ENCODE measurements around the gene CD164L2.

The CD164L2 gene

GRCh38 chr1:27343639-27344025 lies 39.5 kb downstream of the CD164L2 start:
- Histone ChIP-seq H2BK15ac (ENCODE audit: low read depth, poor library complexity, severe bottlenecking) (no peak overlapping the region), H3K4me1 (ENCODE audit: control insufficient read depth, insufficient read depth, low read depth, low read length) (peaks cover 37% of the 10 kb centered on the region), H3K18ac (ENCODE audit: low read depth in 1 of 2, low read length in 2 of 2) (no peak overlapping the region), H3K27me3 (ENCODE audit: control insufficient read depth in 1 of 2, insufficient read depth in 1 of 2, low read length in 2 of 2) (peaks cover 0 to 7% of the 10 kb centered on the region in 2 experiments), H2BK5ac (ENCODE audit: low read depth, low read length, poor library complexity, severe bottlenecking) (no peak overlapping the region), H2BK120ac (ENCODE audit: low read depth, low read length) (no peak overlapping the region), H3K9ac (ENCODE audit: low read length) (no peak overlapping the region), H2AFZ (ENCODE audit: low read depth, low read length) (no peak overlapping the region), H3K23ac (ENCODE audit: low read length in 2 of 2) (no peak overlapping the region), H3K4me3 (ENCODE audit: insufficient read depth in 1 of 2, low read depth in 1 of 2, low read length in 2 of 2) (no peak overlapping the region), H3K9me3 (ENCODE audit: control insufficient read depth, low read length) (no peaks in the 10 kb centered on the region), H4K91ac (ENCODE audit: low read length) (no peak overlapping the region), H2AK5ac (ENCODE audit: low read length, severe bottlenecking) (no peak overlapping the region), H3K79me1 (replicated peaks; ENCODE audit: low read length, poor library complexity, severe bottlenecking) (no peaks in the 10 kb centered on the region), H3K36me3 (ENCODE audit: control insufficient read depth in 1 of 2, insufficient read depth in 2 of 2, low read depth in 1 of 2, low read length in 2 of 2) (peaks cover 0 to 8% of the 10 kb centered on the region in 2 experiments), H2BK12ac (ENCODE audit: low read length in 2 of 2) (no peak overlapping the region), H3K14ac (ENCODE audit: low read length in 2 of 2) (no peak overlapping the region), H3K27ac (ENCODE audit: low read length, poor library complexity, severe bottlenecking) (no peak overlapping the region), H4K8ac (ENCODE audit: low read length) (peak overlapping the region; percentile 48), H3K4ac (ENCODE audit: low read depth in 1 of 2, low read length in 2 of 2) (no peak overlapping the region), H3K4me2 (ENCODE audit: low read length, poor library complexity, severe bottlenecking) (no peak overlapping the region)
- no peak for DNase-seq
- WGBS = 96% methylated on average over 5 of the region's 5 CpGs

DNA sequence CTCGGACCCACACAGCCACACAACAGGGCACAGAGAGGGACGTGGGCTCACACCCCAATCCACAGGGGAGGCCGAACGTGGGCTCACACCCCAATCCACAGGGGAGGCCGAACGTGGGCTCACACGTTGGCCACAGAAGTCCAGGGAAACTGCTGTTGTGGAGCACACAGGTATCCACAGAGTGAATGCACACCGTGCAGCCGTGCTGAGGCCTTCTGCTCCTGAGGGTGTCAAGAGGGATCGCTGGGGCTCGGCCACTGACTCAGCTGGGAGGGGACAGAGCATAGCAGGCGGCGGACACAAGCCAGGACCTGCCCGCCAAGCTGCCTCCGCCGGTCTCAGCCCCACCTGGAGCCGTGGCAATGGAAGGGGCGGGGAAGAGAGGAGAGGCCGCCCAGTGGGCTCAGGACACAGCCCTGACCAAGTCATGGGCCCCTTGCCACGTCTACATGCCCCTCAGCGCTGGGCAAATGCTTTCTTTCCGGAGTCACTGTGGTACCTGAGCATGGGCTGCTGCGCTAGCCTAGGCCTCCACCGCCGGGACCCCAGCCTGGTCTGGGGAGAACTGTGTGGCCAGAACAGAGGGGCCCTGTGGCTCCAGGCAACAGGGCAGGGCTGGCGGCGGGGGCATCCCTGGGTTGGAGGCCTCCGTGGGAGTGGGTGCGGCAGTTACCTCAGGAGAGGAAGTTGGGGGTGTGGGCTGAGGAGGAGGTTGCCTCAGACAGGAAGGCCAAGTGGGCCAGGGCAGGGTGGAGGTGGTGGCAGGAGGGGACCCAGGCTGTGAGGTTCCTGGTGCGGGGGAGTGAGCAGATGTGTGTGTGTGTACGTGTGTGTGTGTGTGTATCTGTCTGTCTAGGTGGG lies 40.1 kb downstream of the CD164L2 start:
- H3K4me1 ChIP-seq (ENCODE audit: control insufficient read depth, insufficient read depth, low read depth, low read length) = peaks cover 37% of the 10 kb centered on the region
- H2BK12ac ChIP-seq (ENCODE audit: low read length in 2 of 2) = peak overlapping the region; percentile 9 to 72
- WGBS = 81% methylated on average over 29 of the region's 31 CpGs
- H3K18ac ChIP-seq (ENCODE audit: low read depth in 1 of 2, low read length in 2 of 2) = peak overlapping the region in 1 of 2 experiments; percentile 1
- H3K9ac ChIP-seq (ENCODE audit: low read length) = no peak overlapping the region
- H2BK120ac ChIP-seq (ENCODE audit: low read depth, low read length) = no peak overlapping the region
- H3K14ac ChIP-seq (ENCODE audit: low read length in 2 of 2) = no peak overlapping the region
- no peak overlapping the region for H3K23ac ChIP-seq (ENCODE audit: low read length in 2 of 2)
- H2AK5ac ChIP-seq (ENCODE audit: low read length, severe bottlenecking) = peak overlapping the region; percentile 45
- no peak overlapping the region for H3K4ac ChIP-seq (ENCODE audit: low read depth in 1 of 2, low read length in 2 of 2)
- H3K27ac ChIP-seq (ENCODE audit: low read length, poor library complexity, severe bottlenecking) = no peak overlapping the region
- H3K36me3 ChIP-seq (ENCODE audit: control insufficient read depth in 1 of 2, insufficient read depth in 2 of 2, low read depth in 1 of 2, low read length in 2 of 2) = peaks cover 0 to 11% of the 10 kb centered on the region in 2 experiments
- no peak overlapping the region for H3K4me3 ChIP-seq (ENCODE audit: insufficient read depth in 1 of 2, low read depth in 1 of 2, low read length in 2 of 2)
- no peak overlapping the region for H2BK5ac ChIP-seq (ENCODE audit: low read depth, low read length, poor library complexity, severe bottlenecking)
- H3K9me3 ChIP-seq (ENCODE audit: control insufficient read depth, low read length) = no peaks in the 10 kb centered on the region
- peak overlapping the region; percentile 57 for H4K91ac ChIP-seq (ENCODE audit: low read length)
- peaks cover 0 to 7% of the 10 kb centered on the region in 2 experiments for H3K27me3 ChIP-seq (ENCODE audit: control insufficient read depth in 1 of 2, insufficient read depth in 1 of 2, low read length in 2 of 2)
- no peak overlapping the region for H3K4me2 ChIP-seq (ENCODE audit: low read length, poor library complexity, severe bottlenecking)
- DNase-seq = no peak
- peak overlapping the region; percentile 34 for H2BK15ac ChIP-seq (ENCODE audit: low read depth, poor library complexity, severe bottlenecking)
- peak overlapping the region; percentile 48 for H4K8ac ChIP-seq (ENCODE audit: low read length)
- no peak overlapping the region for H2AFZ ChIP-seq (ENCODE audit: low read depth, low read length)
- H3K79me1 ChIP-seq (replicated peaks; ENCODE audit: low read length, poor library complexity, severe bottlenecking) = no peaks in the 10 kb centered on the region

DNA sequence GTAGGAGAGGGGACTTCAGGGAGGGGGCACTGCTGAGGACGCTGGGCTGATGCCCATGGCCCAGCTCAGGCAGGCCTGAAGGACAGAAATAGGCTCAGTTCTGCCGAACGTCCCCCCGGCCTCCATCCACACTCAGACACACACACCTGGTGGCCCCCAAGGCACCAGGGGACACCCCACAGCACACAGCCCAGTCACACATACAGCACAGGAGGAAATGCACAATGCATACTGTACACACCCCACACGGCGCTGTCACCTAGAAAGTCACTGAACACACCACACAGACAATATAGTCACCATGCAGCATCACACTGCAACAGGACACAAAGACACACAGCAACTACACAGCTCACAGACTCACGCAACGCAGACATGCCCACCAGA lies 40.7 kb downstream of the CD164L2 start:
- Histone ChIP-seq H3K27me3 (ENCODE audit: control insufficient read depth in 1 of 2, insufficient read depth in 1 of 2, low read length in 2 of 2) (peaks cover 0 to 3% of the 10 kb centered on the region in 2 experiments), H2BK15ac (ENCODE audit: low read depth, poor library complexity, severe bottlenecking) (no peak overlapping the region), H3K36me3 (ENCODE audit: control insufficient read depth in 1 of 2, insufficient read depth in 2 of 2, low read depth in 1 of 2, low read length in 2 of 2) (peaks cover 0 to 11% of the 10 kb centered on the region in 2 experiments), H3K4ac (ENCODE audit: low read depth in 1 of 2, low read length in 2 of 2) (no peak overlapping the region), H3K18ac (ENCODE audit: low read depth in 1 of 2, low read length in 2 of 2) (peak overlapping the region in 1 of 2 experiments; percentile 42), H3K79me1 (replicated peaks; ENCODE audit: low read length, poor library complexity, severe bottlenecking) (no peaks in the 10 kb centered on the region), H2AK5ac (ENCODE audit: low read length, severe bottlenecking) (peak overlapping the region; percentile 18), H3K4me1 (ENCODE audit: control insufficient read depth, insufficient read depth, low read depth, low read length) (peaks cover 36% of the 10 kb centered on the region), H3K4me3 (ENCODE audit: insufficient read depth in 1 of 2, low read depth in 1 of 2, low read length in 2 of 2) (no peak overlapping the region), H3K9ac (ENCODE audit: low read length) (no peak overlapping the region), H3K4me2 (ENCODE audit: low read length, poor library complexity, severe bottlenecking) (peak overlapping the region; percentile 67), H3K9me3 (ENCODE audit: control insufficient read depth, low read length) (no peaks in the 10 kb centered on the region), H3K14ac (ENCODE audit: low read length in 2 of 2) (no peak overlapping the region), H2BK12ac (ENCODE audit: low read length in 2 of 2) (peak overlapping the region in 1 of 2 experiments; percentile 12), H3K27ac (ENCODE audit: low read length, poor library complexity, severe bottlenecking) (no peak overlapping the region), H2BK5ac (ENCODE audit: low read depth, low read length, poor library complexity, severe bottlenecking) (no peak overlapping the region), H2BK120ac (ENCODE audit: low read depth, low read length) (no peak overlapping the region), H4K8ac (ENCODE audit: low read length) (no peak overlapping the region), H3K23ac (ENCODE audit: low read length in 2 of 2) (no peak overlapping the region), H2AFZ (ENCODE audit: low read depth, low read length) (no peak overlapping the region), H4K91ac (ENCODE audit: low read length) (peak overlapping the region; percentile 48)
- no peak for DNase-seq
- 89% methylated on average over 8 of the region's 8 CpGs for WGBS

- Histone ChIP-seq H3K4me1 (ENCODE audit: control insufficient read depth, insufficient read depth, low read depth, low read length) (peaks cover 33% of the 10 kb centered on the region), H3K23ac (ENCODE audit: low read length in 2 of 2) (peak within 1 kb of the TSS in 1 of 2 experiments; percentile 48), H2BK12ac (ENCODE audit: low read length in 2 of 2) (peak within 1 kb of the TSS; percentile 9 to 65), H3K27ac (ENCODE audit: low read length, poor library complexity, severe bottlenecking) (no peak within 1 kb of the TSS), H3K36me3 (ENCODE audit: control insufficient read depth in 1 of 2, insufficient read depth in 2 of 2, low read depth in 1 of 2, low read length in 2 of 2) (peaks cover 2 to 13% of the 10 kb centered on the region in 2 experiments), H3K18ac (ENCODE audit: low read depth in 1 of 2, low read length in 2 of 2) (peak within 1 kb of the TSS; percentile 1 to 42), H3K4me2 (ENCODE audit: low read length, poor library complexity, severe bottlenecking) (peak within 1 kb of the TSS; percentile 67), H2BK5ac (ENCODE audit: low read depth, low read length, poor library complexity, severe bottlenecking) (no peak within 1 kb of the TSS), H2AK5ac (ENCODE audit: low read length, severe bottlenecking) (peak within 1 kb of the TSS; percentile 46), H3K79me1 (replicated peaks; ENCODE audit: low read length, poor library complexity, severe bottlenecking) (no peaks in the 10 kb centered on the region), H3K4me3 (ENCODE audit: insufficient read depth in 1 of 2, low read depth in 1 of 2, low read length in 2 of 2) (peak within 1 kb of the TSS in 1 of 2 experiments; percentile 41), H3K9me3 (ENCODE audit: control insufficient read depth, low read length) (no peaks in the 10 kb centered on the region), H4K91ac (ENCODE audit: low read length) (peak within 1 kb of the TSS; percentile 88), H2BK120ac (ENCODE audit: low read depth, low read length) (no peak within 1 kb of the TSS), H2AFZ (ENCODE audit: low read depth, low read length) (no peak within 1 kb of the TSS), H3K9ac (ENCODE audit: low read length) (peak within 1 kb of the TSS; percentile 38), H3K27me3 (ENCODE audit: control insufficient read depth in 1 of 2, insufficient read depth in 1 of 2, low read length in 2 of 2) (no peaks in the 10 kb centered on the region), H3K14ac (ENCODE audit: low read length in 2 of 2) (peak within 1 kb of the TSS in 1 of 2 experiments; percentile 69), H4K8ac (ENCODE audit: low read length) (peak within 1 kb of the TSS; percentile 66), H3K4ac (ENCODE audit: low read depth in 1 of 2, low read length in 2 of 2) (peak within 1 kb of the TSS in 1 of 2 experiments; percentile 34), H2BK15ac (ENCODE audit: low read depth, poor library complexity, severe bottlenecking) (no peak within 1 kb of the TSS)
- 29% methylated on average over 22 of the region's 22 CpGs for WGBS
- DNase-seq = peak; percentile 69
These were observed 41.4 kb downstream of the CD164L2 start, which contains the start of gene SYTL1 for GRCh38 chr1:27341525-27342252. TSS of gene SYTL1 (plus strand) at chr1:27342022. CDS start at chr1:27345335, 3,313 bp downstream.

All from mesenchymal stem cell (in vitro differentiated cells and primary cell).